C4-2B (cell line): ENCODE measurements around the gene ANKRD2.

ENCODE experiments used
- CTCF ChIP-seq: fragments of 450-650 bp; conservative IDR thresholded peaks from 2 replicates; pipeline ENCODE4 v1.5.1; 2017; ENCODE audit warnings: mild to moderate bottlenecking
- ZFX ChIP-seq: fragments of 450-650 bp; IDR thresholded peaks from 2 replicates; pipeline ENCODE4 v1.6.1; 2017

GRCh38 chr10:97596101-97597082, 23.8 kb downstream of the ANKRD2 start:
- TF ChIP-seq CTCF (no peak), ZFX (no peak)
